Measurements from ENCODE around the gene ARHGAP22.

DNA sequence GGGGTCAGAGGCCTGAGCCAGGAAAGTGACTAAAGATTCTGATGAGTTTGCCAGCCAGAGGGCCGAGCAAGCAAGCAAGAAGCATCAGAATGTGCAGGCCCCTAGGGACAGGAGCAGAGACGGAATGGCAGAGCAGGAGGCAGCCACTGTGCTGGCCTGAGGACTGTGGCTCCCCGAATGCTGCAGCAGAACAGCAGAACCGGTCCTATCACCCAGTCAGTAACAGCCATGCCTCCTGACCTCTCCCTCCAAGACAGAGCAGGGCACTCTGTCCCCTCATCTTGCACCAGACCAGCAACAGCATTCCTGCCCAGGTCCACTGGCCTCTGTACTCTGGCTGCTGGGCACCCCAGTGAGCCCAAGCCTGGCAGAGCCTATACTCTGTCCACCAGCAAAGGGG is 85.9 kb downstream of the ARHGAP22 start:
- no peak for TF ChIP-seq POLR2A (IDR thresholded peaks at IDR 0.05; ENCODE audit: low read depth)
- TF ChIP-seq, protein P1, sequence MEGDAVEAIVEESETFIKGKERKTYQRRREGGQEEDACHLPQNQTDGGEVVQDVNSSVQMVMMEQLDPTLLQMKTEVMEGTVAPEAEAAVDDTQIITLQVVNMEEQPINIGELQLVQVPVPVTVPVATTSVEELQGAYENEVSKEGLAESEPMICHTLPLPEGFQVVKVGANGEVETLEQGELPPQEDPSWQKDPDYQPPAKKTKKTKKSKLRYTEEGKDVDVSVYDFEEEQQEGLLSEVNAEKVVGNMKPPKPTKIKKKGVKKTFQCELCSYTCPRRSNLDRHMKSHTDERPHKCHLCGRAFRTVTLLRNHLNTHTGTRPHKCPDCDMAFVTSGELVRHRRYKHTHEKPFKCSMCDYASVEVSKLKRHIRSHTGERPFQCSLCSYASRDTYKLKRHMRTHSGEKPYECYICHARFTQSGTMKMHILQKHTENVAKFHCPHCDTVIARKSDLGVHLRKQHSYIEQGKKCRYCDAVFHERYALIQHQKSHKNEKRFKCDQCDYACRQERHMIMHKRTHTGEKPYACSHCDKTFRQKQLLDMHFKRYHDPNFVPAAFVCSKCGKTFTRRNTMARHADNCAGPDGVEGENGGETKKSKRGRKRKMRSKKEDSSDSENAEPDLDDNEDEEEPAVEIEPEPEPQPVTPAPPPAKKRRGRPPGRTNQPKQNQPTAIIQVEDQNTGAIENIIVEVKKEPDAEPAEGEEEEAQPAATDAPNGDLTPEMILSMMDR (IDR thresholded peaks at IDR 0.05), result no peak
